Stimulated activated CD8-positive, alpha-beta memory T cell treated with anti-CD3 and anti-CD28 coated beads, Interleukin-12 subunit alpha, Interleukin-12 subunit beta, amount 100 ng/mL, for 4 hours (primary cell): ENCODE data around the gene TPO.
"Not testable (repeated sequence)": the region's sequence is repeated elsewhere in the genome, so short reads cannot be mapped to it uniquely, and the experiment has no call there.

Experiments
- DNase-seq: peaks from one replicate; pipeline ENCODE4 v3.0.0-alpha.2; 2020; ENCODE audit warnings: low read depth

Gene TPO

GRCh38 chr2:1486670-1487069 is 73.4 kb downstream of the TPO start:
- DNase-seq: no peak

DNA sequence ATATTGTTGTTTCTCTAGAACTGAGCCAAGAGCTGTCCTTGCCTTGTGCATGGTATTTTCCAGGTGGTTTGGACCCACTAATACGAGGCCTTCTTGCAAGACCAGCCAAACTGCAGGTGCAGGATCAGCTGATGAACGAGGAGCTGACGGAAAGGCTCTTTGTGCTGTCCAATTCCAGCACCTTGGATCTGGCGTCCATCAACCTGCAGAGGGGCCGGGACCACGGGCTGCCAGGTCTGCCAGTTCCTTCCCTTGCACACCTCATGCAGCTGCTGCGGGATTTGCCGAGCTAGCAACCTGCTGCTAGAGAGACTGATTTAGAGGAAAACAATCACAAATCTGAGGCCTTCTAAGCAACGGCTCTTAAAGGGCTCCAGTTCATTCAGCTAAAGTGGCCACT is 74.5 kb downstream of the TPO start:
- no peak for DNase-seq

GRCh38 chr2:1488181-1488671 is 75.0 kb downstream of the TPO start:
- no peak for DNase-seq

DNA sequence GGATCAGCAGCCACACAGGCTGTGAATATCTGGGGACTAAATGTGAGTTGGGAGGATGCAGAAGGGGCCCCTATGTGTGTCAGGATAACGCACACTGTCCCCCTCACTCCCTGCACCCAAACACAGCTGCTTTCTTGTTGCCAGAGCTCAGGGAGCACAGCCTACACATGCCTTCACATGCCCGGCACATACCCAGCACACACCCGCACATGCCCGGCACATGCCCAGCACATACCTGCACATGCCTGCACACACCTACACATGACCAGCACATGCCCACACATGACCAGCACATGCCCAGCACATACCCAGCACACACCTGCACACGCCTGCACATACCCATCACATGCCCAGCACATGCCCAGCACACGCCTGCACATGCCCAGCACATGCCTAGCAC is 75.6 kb downstream of the TPO start:
- DNase-seq: no peak

- no peak for DNase-seq
Observed at GRCh38 chr2:1489486-1489885, 76.2 kb downstream of the TPO start.

DNA sequence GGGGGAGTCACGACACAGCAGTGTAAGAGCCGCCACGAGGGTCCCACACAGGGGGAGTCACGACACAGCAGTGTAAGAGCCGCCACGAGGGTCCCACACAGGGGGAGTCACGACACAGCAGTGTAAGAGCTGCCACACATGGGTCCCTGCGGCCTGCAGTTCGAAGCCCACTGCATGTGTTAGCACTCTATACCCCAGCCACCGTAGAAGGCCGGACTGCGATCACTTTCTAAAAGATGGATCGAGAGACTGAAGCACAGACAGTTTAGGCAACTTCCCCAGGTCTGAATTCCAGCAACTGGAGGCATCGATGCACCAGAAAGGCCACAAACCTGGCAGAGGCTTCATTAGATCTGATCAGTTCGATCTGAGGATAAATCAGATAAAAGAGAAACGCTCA is 77.1 kb downstream of the TPO start:
- DNase-seq: not testable (repeated sequence)

GRCh38 chr2:1491751-1492150 is 78.5 kb downstream of the TPO start:
- no peak for DNase-seq

GRCh38 chr2:1492231-1492630 is 79.0 kb downstream of the TPO start:
- not testable (repeated sequence) for DNase-seq

GRCh38 chr2:1492711-1493430 is 79.6 kb downstream of the TPO start:
- no peak for DNase-seq

DNA sequence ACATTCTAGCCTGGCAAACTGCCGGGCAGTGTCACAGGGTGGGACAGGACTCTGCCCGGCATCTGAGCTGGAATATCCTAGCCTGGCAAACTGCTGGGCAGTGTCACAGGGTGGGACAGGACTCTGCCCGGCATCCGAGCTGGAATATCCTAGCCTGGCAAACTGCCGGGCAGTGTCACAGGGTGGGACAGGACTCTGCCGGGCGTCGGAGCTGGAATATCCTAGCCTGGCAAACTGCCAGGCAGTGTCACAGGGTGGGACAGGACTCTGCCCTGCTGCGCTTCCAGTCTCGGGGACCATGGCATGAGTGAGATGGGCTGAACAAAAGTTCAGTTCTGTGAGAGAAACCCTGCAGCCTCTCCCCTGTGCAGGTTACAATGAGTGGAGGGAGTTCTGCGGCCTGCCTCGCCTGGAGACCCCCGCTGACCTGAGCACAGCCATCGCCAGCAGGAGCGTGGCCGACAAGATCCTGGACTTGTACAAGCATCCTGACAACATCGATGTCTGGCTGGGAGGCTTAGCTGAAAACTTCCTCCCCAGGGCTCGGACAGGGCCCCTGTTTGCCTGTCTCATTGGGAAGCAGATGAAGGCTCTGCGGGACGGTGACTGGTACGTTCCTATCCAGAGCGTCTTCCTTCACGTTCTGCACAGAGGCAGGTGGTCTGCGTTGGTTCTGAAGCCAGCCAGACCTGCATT is 80.3 kb downstream of the TPO start:
- DNase-seq: no peak

DNA sequence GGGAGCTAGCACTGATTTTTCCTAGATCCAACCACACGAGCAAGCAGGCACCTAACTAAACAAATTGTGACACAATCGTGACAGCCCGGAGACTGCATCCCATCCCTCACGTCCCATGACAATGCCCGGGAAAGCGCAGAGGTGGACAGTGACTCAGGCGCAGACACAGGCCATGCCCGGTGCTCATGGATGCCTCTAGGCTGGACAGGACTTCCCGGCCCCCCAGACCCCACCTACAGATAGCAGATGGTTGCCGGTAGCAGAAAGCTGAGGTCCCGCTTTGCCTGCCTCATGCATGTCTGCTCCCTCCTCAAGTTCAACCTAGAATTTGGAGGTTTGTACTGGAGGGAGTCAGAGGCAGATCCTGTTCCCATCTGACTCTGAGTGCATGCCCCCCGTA is 81.0 kb downstream of the TPO start:
- no peak for DNase-seq

- DNase-seq: no peak
Observed at GRCh38 chr2:1494906-1495305, 81.6 kb downstream of the TPO start.

- no peak for DNase-seq
Observed at GRCh38 chr2:1495676-1496358, 82.6 kb downstream of the TPO start.

GRCh38 chr2:1496359-1496821 is 83.1 kb downstream of the TPO start:
- no peak for DNase-seq

DNA sequence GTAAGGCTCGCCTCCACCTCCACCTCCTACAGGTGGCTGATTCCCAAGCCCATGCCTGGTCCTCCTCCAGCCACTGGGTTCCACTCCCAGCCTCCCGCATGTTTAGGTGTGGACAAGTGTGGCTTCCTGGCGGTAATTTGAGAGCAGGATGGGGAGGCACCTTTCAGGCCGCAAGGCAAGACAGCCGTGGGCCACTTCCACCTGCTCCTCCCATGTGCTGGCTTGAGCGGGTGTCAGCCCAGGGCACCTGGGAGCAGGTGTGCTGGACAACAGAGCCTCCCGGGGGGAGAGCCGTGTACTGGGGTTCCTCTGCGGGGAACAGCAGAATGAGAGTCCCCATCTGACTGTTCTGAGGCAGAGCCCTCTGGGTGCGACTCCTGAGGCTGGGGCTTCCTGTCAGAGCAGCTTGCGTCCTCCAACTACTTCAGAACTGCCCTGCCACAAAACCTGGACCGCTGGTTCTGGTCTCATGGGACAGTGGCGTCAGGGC is 83.9 kb downstream of the TPO start:
- DNase-seq: no peak

DNA sequence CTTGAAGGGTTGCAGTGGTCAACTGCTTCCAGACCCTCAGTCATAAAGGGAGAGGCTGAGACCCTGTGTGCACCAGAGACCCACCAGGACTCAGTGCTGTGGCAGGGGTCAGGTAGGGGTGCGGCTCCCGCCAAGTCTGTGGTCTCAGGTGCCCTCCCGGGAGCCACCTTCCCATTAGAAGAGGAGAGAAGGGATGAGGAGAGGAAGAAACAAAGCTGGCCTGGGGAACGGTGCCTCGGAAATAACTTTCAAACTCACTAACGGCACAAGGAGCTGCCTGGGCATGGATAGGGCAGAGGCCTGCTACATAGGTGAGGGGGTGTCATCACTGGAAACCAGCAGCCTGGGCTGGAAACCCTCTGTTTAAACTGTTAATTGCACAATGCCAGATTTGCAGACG is 84.9 kb downstream of the TPO start:
- no peak for DNase-seq

- DNase-seq: no peak
Observed at GRCh38 chr2:1499033-1499795, 86.0 kb downstream of the TPO start.

DNA sequence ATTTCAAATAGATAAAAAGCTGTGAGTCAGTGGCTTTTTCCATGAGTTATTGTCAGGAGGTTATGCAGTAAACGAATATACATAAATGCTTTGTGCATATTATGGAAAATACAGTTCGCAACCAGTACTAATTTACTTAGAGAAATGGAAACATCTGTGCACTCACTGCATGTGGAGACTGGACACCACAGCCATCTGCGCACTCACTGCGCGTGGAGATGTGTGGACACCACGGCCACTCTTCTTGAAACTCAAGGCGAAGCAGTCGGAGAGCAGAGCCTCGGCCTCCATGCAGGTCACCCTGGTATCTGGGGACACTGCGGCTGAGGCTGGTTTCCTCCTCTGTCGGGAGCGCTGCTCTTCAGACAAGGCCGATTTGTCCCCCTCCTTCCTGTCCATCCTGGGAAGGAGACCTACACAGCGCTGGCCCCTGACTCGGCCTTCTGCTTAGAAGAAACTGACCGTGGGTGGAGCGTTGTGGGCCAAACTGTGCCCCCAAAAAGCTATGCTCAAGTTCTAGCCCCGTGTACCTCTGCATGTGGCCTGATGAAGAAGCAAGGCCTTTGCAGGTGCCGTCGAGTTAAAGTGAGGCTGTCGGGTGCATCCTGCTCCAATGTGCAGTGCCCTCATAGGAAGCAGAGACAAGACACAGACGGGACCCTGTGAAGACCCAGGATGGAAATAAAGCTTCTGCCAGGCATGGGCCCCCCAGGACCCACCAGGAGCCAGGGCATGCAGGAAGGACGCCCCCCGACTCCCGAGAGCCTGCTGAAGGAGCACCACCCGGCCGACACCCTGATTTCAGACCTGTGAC is 88.0 kb downstream of the TPO start:
- no peak for DNase-seq

DNA sequence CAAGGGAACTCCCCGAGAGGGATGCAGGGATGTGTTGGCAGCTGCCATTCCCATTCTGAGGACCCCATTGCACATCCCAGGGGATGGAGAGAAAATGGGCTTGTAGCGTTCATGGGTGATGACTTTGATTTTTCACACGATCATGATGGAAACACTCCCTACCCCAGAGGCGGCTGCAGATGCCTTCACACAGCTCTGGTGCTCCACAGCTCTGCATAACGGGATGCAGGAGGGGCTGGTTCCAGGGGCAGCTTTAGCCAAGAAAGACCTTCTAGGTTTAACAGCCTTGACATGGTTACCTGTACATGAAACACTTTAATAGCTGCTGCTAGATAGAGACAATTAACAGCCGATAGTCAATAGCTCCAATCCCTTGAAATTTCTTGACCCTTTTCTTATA is 88.7 kb downstream of the TPO start:
- no peak for DNase-seq

DNA sequence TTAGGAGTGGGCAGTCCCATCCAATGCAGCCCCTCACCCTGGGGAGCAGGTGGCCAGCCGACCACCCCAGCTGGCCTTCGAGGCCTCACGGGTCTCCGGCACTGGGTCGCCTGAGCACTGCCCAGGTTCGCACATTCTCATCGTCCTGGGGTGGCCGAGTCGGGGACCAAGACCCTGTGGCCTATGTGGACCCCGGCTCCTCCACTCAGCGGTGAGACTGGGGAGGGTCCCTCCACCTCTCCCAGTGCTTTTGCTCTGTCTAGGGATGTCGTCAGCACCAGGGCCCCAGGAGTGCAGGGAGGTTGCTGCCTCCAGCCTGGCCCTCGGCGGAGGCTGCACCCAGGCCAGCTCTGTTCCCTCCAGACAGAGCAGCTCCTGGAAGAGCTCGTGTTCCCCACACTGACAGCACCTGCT is 89.6 kb downstream of the TPO start:
- DNase-seq: no peak
